HepG2 (cell line): ENCODE data around the gene BMPER. TPM values are rescaled to one million over a fixed set of nuclear protein-coding genes. Genes with fewer than 3 reads are reported as not detected.

Experiments used
- ATAC-seq: fragments of 200-7000 bp; cut with Tn5 transposase; 3 replicates; pipeline ENCODE4 v1.9.1; 2020; ENCODE audit warnings: mild to moderate bottlenecking, moderate library complexity
- BruUV-seq: library from RNA; stranded (reverse); fragments of 400-500 nt; replicated peaks from 2 replicates; lab custom pipeline; 2021; lab: Mats Ljungman, UMichigan
- CTCF ChIA-PET: fragments of 300-600 bp; formaldehyde crosslinking; extraction: SDS; loops from one replicate; lab custom pipeline; 2021; ENCODE audit warnings: low total read pairs, inconsistent platforms, low intra/inter-chr PET ratio; lab: Yijun Ruan, JAX
- POLR2A ChIA-PET: fragments of 350-600 bp; sonication (Branson Sonifier 250); formaldehyde crosslinking; loops from one replicate; lab custom pipeline; 2020; ENCODE audit warnings: antibody characterized with exemption, inconsistent platforms; lab: Yijun Ruan, JAX
- DNase-seq: peaks from one replicate; pipeline ENCODE4 v3.0.0-alpha.2; 2015; ENCODE audit warnings: low spot score
- FAIRE-seq: peaks from 3 replicates; lab custom pipeline; 2011; peaks lifted over from hg19 to GRCh38; lab: Jason Lieb, UNC
- H2AFZ ChIP-seq: one replicate; pipeline ENCODE4 v1.6.1; 2011; ENCODE audit warnings: low read length, inconsistent platforms
- H3K27ac ChIP-seq: fragments of 300-600 bp; 3 replicates; pipeline ENCODE4 v1.8.0; 2011; ENCODE audit warnings: mixed run types, mild to moderate bottlenecking, mixed read lengths, low read length, inconsistent platforms; ENCODE audit not compliant: insufficient read depth; ENCODE audit errors: extremely low read length
- H3K27me3 ChIP-seq, 2 experiments: fragments of 200-600 bp in 1 of 2; 2 replicates in 1 of 2; 3 replicates in 1 of 2; pipeline versions ENCODE4 v1.6.0 to v1.8.0; 2011; ENCODE audit warnings: low read length in 2 of 2, mild to moderate bottlenecking in 2 of 2, moderate library complexity in 2 of 2, inconsistent platforms in 1 of 2; ENCODE audit not compliant: insufficient read depth in 2 of 2, control insufficient read depth in 1 of 2
- H3K36me3 ChIP-seq, 2 experiments: fragments of 200-600 bp in 1 of 2; replicated peaks in 1 of 2; 2 replicates in 1 of 2; 3 replicates in 1 of 2; pipeline versions ENCODE4 v1.5.1 to v1.8.0; 2011; ENCODE audit warnings: low read length in 2 of 2, inconsistent platforms in 1 of 2; ENCODE audit not compliant: insufficient read depth in 2 of 2, control insufficient read depth in 1 of 2
- H3K4me1 ChIP-seq: 2 replicates; pipeline ENCODE4 v1.5.1; 2012; ENCODE audit warnings: low read length, inconsistent platforms; ENCODE audit not compliant: insufficient read depth
- H3K4me2 ChIP-seq: 2 replicates; pipeline ENCODE4 v1.6.0; 2011; ENCODE audit warnings: low read depth, low read length, inconsistent platforms
- H3K4me3 ChIP-seq, 3 experiments: fragments of 200-600 bp in 1 of 3; sonication (generic), shearing (Covaris generic) in 1 of 3; replicated peaks in 1 of 3; 2 replicates each; pipeline ENCODE4 v1.5.1; 2011 to 2016; ENCODE audit warnings: low read length in 3 of 3, inconsistent platforms in 2 of 3, low read depth in 2 of 3, mild to moderate bottlenecking in 2 of 3, control low read depth in 1 of 3, mixed read lengths in 1 of 3; ENCODE audit not compliant: insufficient read depth in 1 of 3
- H3K79me2 ChIP-seq: one replicate; pipeline ENCODE4 v1.6.1; 2011; ENCODE audit warnings: low read length, inconsistent platforms; ENCODE audit not compliant: insufficient read depth
- H3K9ac ChIP-seq: 2 replicates; pipeline ENCODE4 v1.6.0; 2011; ENCODE audit warnings: mild to moderate bottlenecking, low read depth, low read length, inconsistent platforms; ENCODE audit not compliant: insufficient read depth
- H3K9me3 ChIP-seq: 2 replicates; pipeline ENCODE4 v1.5.1; 2012; ENCODE audit warnings: mild to moderate bottlenecking, low read length
- H4K20me1 ChIP-seq: 2 replicates; pipeline ENCODE4 v1.6.0; 2011; ENCODE audit warnings: inconsistent platforms, mild to moderate bottlenecking, low read length, moderate library complexity; ENCODE audit not compliant: insufficient read depth
- ARNT2 ChIP-seq: sonication (generic); formaldehyde crosslinking; IDR thresholded peaks from 2 replicates; pipeline ENCODE4 v1.8.0; 2022; ENCODE audit warnings: mild to moderate bottlenecking, low read depth, missing genetic modification reagents, moderate library complexity
- ATRX ChIP-seq: sonication (generic); formaldehyde crosslinking; IDR thresholded peaks from 2 replicates; pipeline ENCODE4 v1.4.0; 2020; ENCODE audit warnings: missing genetic modification reagents, borderline replicate concordance
- CCAR2 ChIP-seq: fragments of 200-400 bp; formaldehyde crosslinking; optimal IDR thresholded peaks from 2 replicates; pipeline ENCODE3; 2018; ENCODE audit warnings: low read depth, mild to moderate bottlenecking, low read length, moderate library complexity
- HNF4G ChIP-seq, 2 experiments: sonication (generic) in 1 of 2; formaldehyde crosslinking in 1 of 2; IDR thresholded peaks; 2 replicates each; pipeline versions ENCODE4 v1.4.0 to v1.6.1; 2011 to 2020; ENCODE audit warnings: borderline replicate concordance in 2 of 2, low read depth in 2 of 2, mild to moderate bottlenecking in 2 of 2, low read length in 1 of 2, missing genetic modification reagents in 1 of 2, moderate library complexity in 1 of 2
- ISX ChIP-seq: sonication (generic); formaldehyde crosslinking; conservative IDR thresholded peaks from 2 replicates; pipeline ENCODE4 v1.5.0; 2020; ENCODE audit warnings: missing genetic modification reagents
- MAFF ChIP-seq: IDR thresholded peaks from 2 replicates; pipeline ENCODE4 v1.6.1; 2011; ENCODE audit warnings: low read depth, low read length, improper control_type of control experiment
- MYPOP ChIP-seq: sonication (generic); formaldehyde crosslinking; IDR thresholded peaks from 2 replicates; pipeline ENCODE4 v1.8.1; 2023; ENCODE audit warnings: mild to moderate bottlenecking, moderate library complexity, missing genetic modification reagents
- NCOA2 ChIP-seq: sonication (generic); formaldehyde crosslinking; IDR thresholded peaks from 2 replicates; pipeline ENCODE4 v1.8.0; 2022; ENCODE audit warnings: inconsistent platforms
- NFE2L2 ChIP-seq: fragments of 150-350 bp; IDR thresholded peaks from 2 replicates; pipeline ENCODE4 v1.6.1; 2014; ENCODE audit warnings: low read length
- PHF21A ChIP-seq: sonication (generic); formaldehyde crosslinking; IDR thresholded peaks from 2 replicates; pipeline ENCODE4 v1.5.0; 2020; ENCODE audit warnings: mild to moderate bottlenecking, missing genetic modification reagents
- RCOR2 ChIP-seq: IDR thresholded peaks from 2 replicates; pipeline ENCODE4 v1.6.1; 2016; ENCODE audit warnings: missing biosample characterization, missing genetic modification reagents
- TCF12 ChIP-seq, 2 experiments: fragments of 450-650 bp in 1 of 2; sonication (generic) in 1 of 2; formaldehyde crosslinking in 1 of 2; IDR thresholded peaks; 2 replicates each; pipeline versions ENCODE4 v1.6.1 to v1.8.0; 2017 to 2022; ENCODE audit warnings: antibody characterized with exemption in 1 of 2, mild to moderate bottlenecking in 1 of 2, missing genetic modification reagents in 1 of 2, moderate library complexity in 1 of 2
- TFAP4 ChIP-seq: sonication (generic); IDR thresholded peaks from 2 replicates; pipeline ENCODE4 v1.6.1; 2016; ENCODE audit warnings: low read depth, borderline replicate concordance
- ZFX ChIP-seq: sonication (generic); formaldehyde crosslinking; IDR thresholded peaks from 2 replicates; pipeline ENCODE4 v1.4.0; 2020; ENCODE audit warnings: mild to moderate bottlenecking, low read depth, missing genetic modification reagents, moderate library complexity
- ZNF329 ChIP-seq: sonication (generic); formaldehyde crosslinking; IDR thresholded peaks from 2 replicates; pipeline ENCODE4 v1.9.0; 2021; ENCODE audit warnings: low read depth, mild to moderate bottlenecking, missing genetic modification reagents
- ZNF484 ChIP-seq: sonication (generic); formaldehyde crosslinking; IDR thresholded peaks from 2 replicates; pipeline ENCODE4 v1.5.1; 2020; ENCODE audit warnings: mild to moderate bottlenecking, low read depth, missing genetic modification reagents, borderline replicate concordance
- ZNF782 ChIP-seq: sonication (generic); formaldehyde crosslinking; IDR thresholded peaks from 2 replicates; pipeline ENCODE4 v1.4.0; 2020; ENCODE audit warnings: missing genetic modification reagents, mild to moderate bottlenecking, borderline replicate concordance
- WGBS: methylation state at CpG from one replicate; pipeline ENCODE4 v1.1.6; 2017; ENCODE audit warnings: low lambda C conversion rate; 5-methylcytosine and 5-hydroxymethylcytosine counted together
- in situ Hi-C: cut with HindIII; loops from 2 replicates; pipeline ENCODE4 v1.10.0; 2017; ENCODE audit warnings: low pct_unique_long_range_greater_than_20kb; ENCODE audit not compliant: extremely low pct_ligation_motif_present
- intact Hi-C: fragments of 100-400 bp; cut with micrococcal nuclease; formaldehyde crosslinking; loops from one replicate; pipeline ENCODE4 v1.10.0; 2022; ENCODE audit not compliant: unreplicated experiment
- polyA plus RNA-seq, 8 experiments: library from polyadenylated mRNA; depleted of rRNA in 3 of 8; stranded (reverse) in 7 of 8; unstranded in 1 of 8; fragments of >200 nt; fragmentation: Illumina TruSeq in 4 of 8; extraction: Trizol in 4 of 8; gene quantifications; 2 replicates each; pipeline versions ENCODE4 v1.2.1 to v1.2.3, GENCODE V29; 2011 to 2016; ENCODE audit warnings: low read depth in 4 of 8, missing spikeins in 1 of 8, mixed read lengths in 1 of 8; ENCODE audit not compliant: insufficient read depth in 1 of 8
- total RNA-seq, 5 experiments: library from RNA; depleted of rRNA; stranded (reverse); fragments of >200 nt; fragmentation: Illumina TruSeq; extraction: Trizol; gene quantifications; 2 replicates each; pipeline ENCODE4 v1.2.3, GENCODE V29; 2016; ENCODE audit warnings: low read depth in 1 of 5
- TF ChIP-seq, protein P1 (sequence below): sonication (generic); formaldehyde crosslinking; IDR thresholded peaks from 2 replicates; pipeline ENCODE4 v1.4.0; 2020; ENCODE audit warnings: missing genetic modification reagents, low read depth, mild to moderate bottlenecking, borderline replicate concordance

The BMPER gene
- total and polyA plus RNA-seq, 2 of the 13 experiments (the other 11 are each of a cell fraction or from before 2014, with no cell fraction given), result not detected

DNA sequence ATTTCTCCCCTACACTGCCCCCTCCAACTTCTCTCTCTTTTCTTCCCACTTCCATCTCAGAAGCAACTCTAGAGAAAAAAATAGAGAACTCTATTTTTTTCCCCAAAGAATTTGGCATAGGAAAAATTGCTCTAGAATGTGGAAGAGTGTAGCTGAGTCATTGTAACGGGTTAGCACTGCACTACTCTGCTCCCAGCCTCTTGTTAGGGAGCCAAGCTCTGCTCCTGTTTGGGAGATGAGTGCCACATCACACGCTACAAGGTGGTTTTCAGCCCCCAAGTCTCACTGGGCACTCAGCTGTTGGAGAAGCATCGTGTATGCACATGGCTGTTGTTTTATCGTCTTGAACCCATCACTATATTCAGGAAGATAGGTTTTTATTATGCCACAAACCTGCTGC lies 136.4 kb downstream of the BMPER start:
- Histone ChIP-seq H3K27ac (no peak overlapping the region), H3K9ac (no peak overlapping the region), H3K9me3 (no peaks in the 10 kb centered on the region), H3K36me3 (no peaks in the 10 kb centered on the region), H3K79me2 (no peaks in the 10 kb centered on the region), H2AFZ (no peak overlapping the region), H3K4me3 (no peak overlapping the region), H3K4me1 (peaks cover 10% of the 10 kb centered on the region), H4K20me1 (no peaks in the 10 kb centered on the region), H3K27me3 (no peaks in the 10 kb centered on the region; a peak in 2 of 5 replicates), H3K4me2 (no peak overlapping the region)
- FAIRE-seq (no peak), DNase-seq (no peak), ATAC-seq (no peak)
- intact Hi-C loops, result no loop called here
- in situ Hi-C loops, result no loop called here
- CTCF ChIA-PET, result no interaction called here
- WGBS, result 15% methylated on average over 4 of the region's 4 CpGs
- POLR2A ChIA-PET, result no interaction called here
- TF ChIP-seq MAFF, result no peak
- TF ChIP-seq ATRX (CRISPR knock-in tag), result no peak
- no peak for TF ChIP-seq ZNF484
- TF ChIP-seq ISX (CRISPR knock-in tag), result no peak
- TF ChIP-seq ZFX (CRISPR knock-in tag), result no peak
- TF ChIP-seq PHF21A (CRISPR knock-in tag), result no peak
- no peak for TF ChIP-seq CCAR2
- TF ChIP-seq ARNT2, result no peak
- no peak for TF ChIP-seq NFE2L2
- BruUV-seq, result no TSS peak

GRCh38 chr7:34042406-34042805 lies 137.1 kb downstream of the BMPER start:
- Histone ChIP-seq H3K4me1 (peaks cover 3% of the 10 kb centered on the region), H3K4me2 (no peak overlapping the region), H3K9ac (no peak overlapping the region), H3K36me3 (no peaks in the 10 kb centered on the region), H3K79me2 (no peaks in the 10 kb centered on the region), H2AFZ (no peak overlapping the region), H4K20me1 (no peaks in the 10 kb centered on the region), H3K27me3 (no peaks in the 10 kb centered on the region; a peak in 2 of 5 replicates), H3K27ac (no peak overlapping the region), H3K9me3 (no peaks in the 10 kb centered on the region), H3K4me3 (no peak overlapping the region)
- no peak for DNase-seq
- no peak for FAIRE-seq
- POLR2A ChIA-PET, result no interaction called here
- CTCF ChIA-PET, result no interaction called here
- intact Hi-C loops, result no loop called here
- BruUV-seq, result no TSS peak
- in situ Hi-C loops, result no loop called here
- no peak for ATAC-seq
- WGBS, result 0% methylated on average over 2 of the region's 2 CpGs
- TF ChIP-seq NCOA2 (CRISPR knock-in tag) (no peak), RCOR2 (CRISPR knock-in tag) (no peak), ZNF329 (CRISPR knock-in tag) (no peak), MYPOP (CRISPR knock-in tag) (no peak), TFAP4 (no peak), TCF12 (IDR thresholded peaks at IDR 0.05) (no peak), TCF12 (CRISPR knock-in tag; IDR thresholded peaks at IDR 0.05) (no peak), HNF4G (IDR thresholded peaks at IDR 0.05; ENCODE audit: borderline replicate concordance, low read depth, low read length) (no peak), HNF4G (CRISPR knock-in tag; IDR thresholded peaks at IDR 0.05; ENCODE audit: borderline replicate concordance, low read depth) (no peak), ZNF782 (CRISPR knock-in tag) (no peak)
- TF ChIP-seq, protein P1, sequence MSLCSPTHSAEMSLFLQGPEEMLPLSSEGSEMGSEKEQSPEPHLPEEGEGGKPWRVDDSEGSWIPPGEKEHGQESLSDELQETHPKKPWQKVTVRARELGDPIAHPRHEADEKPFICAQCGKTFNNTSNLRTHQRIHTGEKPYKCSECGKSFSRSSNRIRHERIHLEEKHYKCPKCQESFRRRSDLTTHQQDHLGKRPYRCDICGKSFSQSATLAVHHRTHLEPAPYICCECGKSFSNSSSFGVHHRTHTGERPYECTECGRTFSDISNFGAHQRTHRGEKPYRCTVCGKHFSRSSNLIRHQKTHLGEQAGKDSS, result no peak
